ENCODE measurements around the gene C2.
A peak's percentile ranks its signal among the peaks of the same experiment; 100 is the strongest.

C2 gene

GRCh38 chr6:31952140-31952805 is 24.8 kb downstream of the C2 start:
- no peak overlapping the region for H3K27ac ChIP-seq
- TF ChIP-seq ZFX (IDR thresholded peaks at IDR 0.05; ENCODE audit: borderline replicate concordance) (no peak), CTCF (IDR thresholded peaks at IDR 0.05) (peak; percentile 87)

- TF ChIP-seq ZFX (IDR thresholded peaks at IDR 0.05; ENCODE audit: borderline replicate concordance) (no peak), CTCF (IDR thresholded peaks at IDR 0.05) (no peak)
- no peak overlapping the region for H3K27ac ChIP-seq
Measured at GRCh38 chr6:31952890-31953289, 25.4 kb downstream of the C2 start.

- TF ChIP-seq ZFX (IDR thresholded peaks at IDR 0.05; ENCODE audit: borderline replicate concordance): no peak
- no peak for TF ChIP-seq CTCF (IDR thresholded peaks at IDR 0.05)
Measured at GRCh38 chr6:31954511-31954910, 27.0 kb downstream of the C2 start.

GRCh38 chr6:31956796-31957195 is 29.3 kb downstream of the C2 start:
- TF ChIP-seq ZFX (IDR thresholded peaks at IDR 0.05; ENCODE audit: borderline replicate concordance): no peak
- TF ChIP-seq CTCF (IDR thresholded peaks at IDR 0.05): no peak

More at GRCh38 chr6:31954511-31954910, 27.0 kb downstream of the C2 start:
- H3K27ac ChIP-seq: no peak overlapping the region

GRCh38 chr6:31958412-31958740 is 30.9 kb downstream of the C2 start:
- TF ChIP-seq ZFX (IDR thresholded peaks at IDR 0.05; ENCODE audit: borderline replicate concordance) (no peak), CTCF (IDR thresholded peaks at IDR 0.05) (no peak)
- peak overlapping the region; percentile 72 for H3K27ac ChIP-seq

More at GRCh38 chr6:31956796-31957195, 29.3 kb downstream of the C2 start:
- H3K27ac ChIP-seq: no peak overlapping the region

- no peak for TF ChIP-seq ZFX (IDR thresholded peaks at IDR 0.05; ENCODE audit: borderline replicate concordance)
- TF ChIP-seq CTCF (IDR thresholded peaks at IDR 0.05): no peak
- peak within 1 kb of the TSS; percentile 72 for H3K27ac ChIP-seq
Measured at GRCh38 chr6:31958741-31959739, 31.5 kb downstream of the C2 start, which contains the start of the genes NELFE and SKIC2. Gene NELFE, minus strand, starts transcription at chr6:31958971. Its CDS starts 525 bp downstream, at chr6:31958446. Gene SKIC2, plus strand, starts transcription at chr6:31959175. Its CDS starts 18 bp downstream, at chr6:31959193.
